Gastroesophageal sphincter (tissue), 4 donors: ENCODE data around the gene COPS9. TPM values are rescaled to one million over a fixed set of nuclear protein-coding genes. Genes with fewer than 3 reads are reported as not detected.

Source experiments
- ATAC-seq: fragments of 150-250 bp; one replicate; pipeline ENCODE4 v1.9.1; 2016; ENCODE audit warnings: mild to moderate bottlenecking, moderate library complexity
- H3K27ac ChIP-seq, 4 donors: fragments of 200-600 bp; sonication (generic) in 3 of 4; 1 replicate in 3 of 4; 2 replicates in 1 of 4; pipeline ENCODE4 v1.5.1; 2016 to 2019
- H3K27me3 ChIP-seq: fragments of 200-600 bp; sonication (generic); one replicate; pipeline ENCODE4 v1.5.1; 2019
- H3K36me3 ChIP-seq, 2 donors: fragments of 200-600 bp; sonication (generic); one replicate each; pipeline ENCODE4 v1.5.1; 2019; ENCODE audit warnings: control low read depth in 1 of 2
- H3K4me1 ChIP-seq, 3 donors: fragments of 200-600 bp; sonication (generic); 1 replicate in 2 of 3; 2 replicates in 1 of 3; pipeline ENCODE4 v1.5.1; 2016 to 2019; ENCODE audit warnings: control low read depth in 2 of 3
- H3K4me3 ChIP-seq, 2 donors: fragments of 200-600 bp; sonication (generic); one replicate each; pipeline ENCODE4 v1.5.1; 2019; ENCODE audit warnings: mild to moderate bottlenecking in 1 of 2, moderate library complexity in 1 of 2
- H3K9me3 ChIP-seq, 3 donors: fragments of 200-600 bp; sonication (generic); one replicate each; pipeline ENCODE4 v1.5.1; 2017 to 2019; ENCODE audit warnings: control low read depth in 2 of 3
- CTCF ChIP-seq, 4 experiments: fragments of 200-600 bp in 2 of 4; fragments of 450-650 bp in 2 of 4; sonication (generic) in 1 of 4; IDR thresholded peaks; one replicate each; pipeline ENCODE4 v1.5.1; 2017 to 2019; ENCODE audit warnings: antibody characterized with exemption in 4 of 4, mild to moderate bottlenecking in 2 of 4, moderate library complexity in 2 of 4
- EP300 ChIP-seq: sonication (generic); formaldehyde crosslinking; IDR thresholded peaks from one replicate; pipeline ENCODE4 v1.6.1; 2017; ENCODE audit warnings: antibody characterized with exemption, mild to moderate bottlenecking
- POLR2A ChIP-seq, 2 donors: fragments of 450-650 bp; IDR thresholded peaks; one replicate each; pipeline ENCODE4 v1.6.1; 2017; ENCODE audit warnings: antibody characterized with exemption in 2 of 2, mild to moderate bottlenecking in 2 of 2, moderate library complexity in 1 of 2
- POLR2AphosphoS5 ChIP-seq: sonication (generic); formaldehyde crosslinking; IDR thresholded peaks from one replicate; pipeline ENCODE4 v1.6.1; 2017; ENCODE audit warnings: antibody characterized with exemption
- WGBS, 2 donors: methylation state at CpG; one replicate each; pipeline ENCODE4 v1.1.5; 2018; ENCODE audit warnings: low coverage in 1 of 2; 5-methylcytosine and 5-hydroxymethylcytosine counted together
- total RNA-seq, 4 donors: library from RNA; depleted of rRNA; stranded (reverse); fragments of >200 nt; gene quantifications; one replicate each; pipeline ENCODE4 v1.1.0, GENCODE V29; 2016

COPS9 gene
- total RNA-seq, 4 donors from 2014 or later, result 151 to 252 (median 169) TPM

DNA sequence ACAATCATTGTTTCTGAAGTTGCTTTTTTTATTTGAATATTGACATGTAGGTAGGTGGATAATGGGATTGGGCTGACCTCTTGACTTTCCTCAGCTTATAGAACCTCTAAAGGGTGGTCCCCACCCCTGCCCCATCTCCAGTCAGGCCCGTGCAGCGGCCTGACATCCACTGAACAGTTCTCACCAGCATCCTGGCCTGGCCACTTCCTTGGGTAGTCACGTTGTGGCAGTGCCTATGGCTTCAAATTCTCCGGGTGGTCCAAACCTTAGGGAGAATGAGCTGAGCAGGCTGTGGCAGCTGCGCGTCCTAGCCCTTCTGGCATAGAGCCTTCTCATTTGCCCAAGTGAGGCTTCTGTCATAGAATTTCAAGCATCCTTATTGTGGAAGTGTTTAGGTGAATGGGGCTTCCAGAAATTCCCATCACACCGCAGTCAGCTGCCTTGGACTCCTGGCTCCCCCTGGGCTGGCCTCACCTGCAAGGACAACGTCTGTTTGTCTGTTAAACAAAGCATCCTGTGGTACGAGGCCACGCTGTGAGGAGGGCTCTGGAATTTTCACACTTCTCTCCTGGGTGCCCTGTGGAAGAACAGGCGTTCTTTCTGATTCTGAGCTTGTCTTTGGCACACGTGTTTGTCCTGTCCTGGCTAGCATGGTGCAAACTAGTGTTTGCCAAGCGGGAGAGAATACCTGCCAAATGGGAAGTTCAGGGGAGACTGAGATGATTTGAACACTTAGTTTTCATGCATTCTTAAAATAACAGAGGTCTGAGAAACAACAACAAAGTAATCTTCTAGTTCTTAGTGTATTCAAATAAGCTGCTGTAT lies 36.2 kb upstream of the COPS9 start:
- H3K4me1 ChIP-seq, result no peaks in the 10 kb centered on the region
- H3K9me3 ChIP-seq, result no peaks in the 10 kb centered on the region
- H3K4me3 ChIP-seq, result no peak overlapping the region
- no peak for ATAC-seq
- H3K27me3 ChIP-seq, result peaks cover 39% of the 10 kb centered on the region
- no peaks in the 10 kb centered on the region for H3K36me3 ChIP-seq
- 92% methylated on average over 6 of the region's 13 CpGs; no CpG with 5 or more reads in 1 of the 2 donors for WGBS, 2 donors
- no peak overlapping the region for H3K27ac ChIP-seq
- TF ChIP-seq POLR2A (IDR thresholded peaks at IDR 0.05), result no peak
- TF ChIP-seq POLR2AphosphoS5, result no peak
- TF ChIP-seq CTCF (IDR thresholded peaks at IDR 0.05), result no peak
- TF ChIP-seq EP300, result no peak

DNA sequence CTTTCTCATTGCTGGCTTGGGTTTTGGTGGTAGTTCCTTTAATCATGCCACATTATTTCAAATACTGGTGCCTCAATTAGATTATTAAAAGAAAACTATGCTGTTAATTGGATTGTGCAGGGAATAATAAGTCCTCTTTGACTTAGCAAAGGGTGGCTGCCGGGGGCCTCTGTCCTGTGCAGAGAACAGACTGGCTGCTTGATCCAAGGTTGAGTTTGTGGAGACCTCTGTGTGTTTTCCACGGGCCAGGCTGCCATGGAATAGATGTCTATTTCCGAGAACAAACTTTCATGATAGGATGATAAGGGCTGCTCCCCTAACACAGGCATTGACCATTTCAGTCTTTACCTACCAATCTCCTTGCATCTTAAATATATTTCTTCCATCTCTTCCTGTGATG lies 34.8 kb upstream of the COPS9 start:
- no peaks in the 10 kb centered on the region for H3K4me1 ChIP-seq
- no peak overlapping the region for H3K27ac ChIP-seq
- peaks cover 53% of the 10 kb centered on the region for H3K27me3 ChIP-seq
- ATAC-seq, result no peak
- 39 to 100% methylated on average over 1 to 3 of the region's 3 CpGs for WGBS, 2 donors
- no peaks in the 10 kb centered on the region for H3K9me3 ChIP-seq
- TF ChIP-seq CTCF (IDR thresholded peaks at IDR 0.05), result no peak
- no peak for TF ChIP-seq POLR2A (IDR thresholded peaks at IDR 0.05)
- TF ChIP-seq EP300, result no peak
- TF ChIP-seq POLR2AphosphoS5, result no peak
- no peaks in the 10 kb centered on the region for H3K36me3 ChIP-seq
- no peak overlapping the region for H3K4me3 ChIP-seq

DNA sequence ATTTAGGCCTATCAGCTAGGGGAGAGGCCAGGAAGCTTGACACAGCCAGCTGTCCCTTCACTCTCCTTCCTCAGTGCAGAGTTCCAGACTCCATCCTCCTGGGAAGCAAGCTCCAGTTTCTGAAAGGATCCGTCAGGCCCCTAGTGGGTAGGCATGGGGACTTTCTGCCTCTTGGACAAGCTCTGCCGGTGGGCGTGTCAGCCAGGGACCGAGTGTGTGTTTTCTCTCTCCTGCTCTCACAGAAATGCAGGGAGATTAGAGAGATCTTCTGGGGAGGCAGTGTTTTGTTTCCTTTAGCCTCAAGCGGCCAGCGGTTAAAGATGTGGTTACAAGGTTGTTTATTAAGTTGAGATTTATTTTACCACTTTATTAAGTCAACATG lies 34.2 kb upstream of the COPS9 start:
- no peak for TF ChIP-seq EP300
- TF ChIP-seq POLR2A (IDR thresholded peaks at IDR 0.05), result no peak
- TF ChIP-seq POLR2AphosphoS5, result no peak
- TF ChIP-seq CTCF (IDR thresholded peaks at IDR 0.05), result no peak
- ATAC-seq, result no peak
- Histone ChIP-seq H3K27ac (no peak overlapping the region), H3K36me3 (no peaks in the 10 kb centered on the region), H3K4me3 (no peak overlapping the region), H3K4me1 (no peaks in the 10 kb centered on the region), H3K27me3 (peaks cover 59% of the 10 kb centered on the region), H3K9me3 (no peaks in the 10 kb centered on the region)
- 27% methylated on average over 5 of the region's 6 CpGs; no CpG with 5 or more reads in 1 of the 2 donors for WGBS, 2 donors

- no peaks in the 10 kb centered on the region for H3K4me1 ChIP-seq
- peaks cover 62% of the 10 kb centered on the region for H3K27me3 ChIP-seq
- no peak overlapping the region for H3K27ac ChIP-seq
- no peaks in the 10 kb centered on the region for H3K9me3 ChIP-seq
- no peak overlapping the region for H3K4me3 ChIP-seq
- WGBS, 2 donors, result 71 to 93% methylated on average over 1 to 2 of the region's 15 CpGs
- ATAC-seq, result no peak
- TF ChIP-seq CTCF (IDR thresholded peaks at IDR 0.05), result no peak
- TF ChIP-seq EP300, result no peak
- TF ChIP-seq POLR2A (IDR thresholded peaks at IDR 0.05), result no peak
- no peak for TF ChIP-seq POLR2AphosphoS5
- H3K36me3 ChIP-seq, result no peaks in the 10 kb centered on the region
Measured at GRCh38 chr2:240169486-240170353, 33.6 kb upstream of the COPS9 start.
